Inflammatory macrophage treated with lipopolysaccharide for 1 hour (primary cell): Measurements from ENCODE around the gene SIGMAR1.
"Not testable (repeated sequence)": the region's sequence is repeated elsewhere in the genome, so short reads cannot be mapped to it uniquely, and the experiment has no call there.

Experiments
- DNase-seq, 2 donors: peaks; one replicate each; pipeline ENCODE4 v3.0.0-alpha.2; 2020 to 2022

Gene SIGMAR1

DNA sequence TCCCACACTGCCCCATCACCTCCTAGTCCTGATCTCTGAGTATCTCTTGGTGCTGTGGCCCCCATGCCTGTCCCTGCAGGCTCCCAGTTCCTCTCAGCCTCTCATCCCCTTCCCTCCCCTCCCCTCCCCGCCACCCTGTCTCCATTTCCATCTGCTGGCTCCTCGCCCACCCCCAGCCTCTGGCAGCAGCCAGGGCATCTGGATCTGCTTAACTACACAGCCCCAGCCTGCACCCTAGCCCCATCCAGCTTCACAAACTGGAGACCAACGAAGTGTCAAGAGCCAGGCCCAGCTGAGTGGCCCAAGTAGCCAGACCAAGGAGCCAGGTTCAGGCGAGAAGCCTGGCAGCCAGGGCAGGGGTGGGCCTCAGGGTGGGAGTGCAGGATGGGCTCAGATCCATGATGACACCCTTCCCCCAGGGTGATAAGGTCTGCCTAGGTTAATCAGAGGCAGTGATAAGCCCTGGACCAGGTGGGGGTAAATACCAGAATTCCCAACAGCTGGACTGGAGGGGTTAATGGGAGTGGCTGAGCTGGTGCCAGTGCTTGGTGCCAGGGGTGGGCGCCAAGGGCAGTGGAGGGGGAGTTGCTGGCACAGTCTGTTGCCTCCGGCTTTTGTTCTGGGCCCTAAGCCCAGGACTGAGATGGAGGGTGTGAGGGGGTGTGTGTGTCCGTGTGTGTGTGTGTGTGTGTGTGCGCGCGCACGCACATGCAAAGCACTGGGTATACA is 16.9 kb upstream of the SIGMAR1 start:
- DNase-seq = no peak

DNA sequence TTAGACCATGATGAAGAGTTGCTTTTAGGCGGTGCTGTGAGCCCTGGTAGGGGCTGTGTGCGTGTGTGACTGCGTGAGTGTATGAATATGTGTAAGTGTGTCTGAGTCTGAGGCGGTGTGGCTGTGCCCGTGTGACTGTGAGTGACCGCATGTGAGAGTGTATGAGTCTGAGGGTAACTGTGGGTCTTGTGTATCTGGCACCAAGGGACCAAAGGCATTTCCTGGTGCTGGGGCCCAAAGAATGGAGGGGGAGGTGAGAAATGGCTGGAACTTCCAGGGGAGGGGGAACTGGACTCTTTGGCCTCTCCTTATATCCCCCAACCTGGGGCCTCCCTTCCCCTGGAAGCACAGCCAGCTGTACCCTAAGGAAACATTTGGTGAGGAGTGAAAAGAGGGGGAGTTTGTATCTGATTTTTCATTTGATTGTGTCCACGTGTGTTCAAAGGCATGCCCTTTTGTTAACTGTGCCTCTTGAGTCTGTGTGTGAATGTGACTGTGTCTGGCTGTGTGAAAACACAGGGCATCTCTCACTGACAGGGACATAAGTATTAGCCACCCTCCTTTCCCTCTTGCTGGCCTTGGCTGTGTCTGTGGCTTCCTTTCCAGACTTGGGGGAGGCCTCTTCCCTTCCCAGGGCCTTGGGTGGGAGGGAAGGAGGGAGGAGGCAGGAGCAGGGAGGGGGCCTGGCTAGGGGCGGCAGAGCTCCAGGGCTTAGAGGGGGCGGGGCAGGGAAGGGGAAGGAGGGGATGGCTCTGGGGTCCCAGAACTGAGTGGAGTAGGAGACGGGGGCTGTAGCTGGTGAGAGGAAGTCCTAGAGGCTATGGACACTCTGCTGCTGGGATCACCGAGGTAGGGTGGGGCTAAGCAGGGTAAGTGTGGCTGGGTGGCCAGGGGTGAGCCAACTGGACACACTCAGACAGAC is 15.8 kb upstream of the SIGMAR1 start:
- DNase-seq = no peak

DNA sequence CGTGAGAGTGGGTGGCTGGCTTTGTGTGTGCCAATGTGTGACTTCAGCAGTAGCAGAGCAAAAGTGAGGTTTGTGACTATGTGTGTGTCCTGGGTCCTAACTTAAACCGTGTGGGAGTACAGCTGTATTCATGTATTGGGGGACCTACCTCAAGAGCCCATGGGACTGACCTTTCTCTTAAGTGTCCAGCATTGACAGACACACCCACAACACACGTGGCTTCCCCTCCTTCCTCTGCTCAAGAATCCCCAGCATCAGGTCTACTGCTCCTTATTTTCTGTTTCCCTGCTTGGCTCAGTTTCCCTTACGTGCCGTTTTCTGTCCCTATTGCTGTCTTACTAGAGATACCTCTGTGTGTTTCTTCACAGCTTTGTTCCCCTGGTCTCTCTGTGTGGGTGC is 15.0 kb upstream of the SIGMAR1 start:
- no peak for DNase-seq

DNA sequence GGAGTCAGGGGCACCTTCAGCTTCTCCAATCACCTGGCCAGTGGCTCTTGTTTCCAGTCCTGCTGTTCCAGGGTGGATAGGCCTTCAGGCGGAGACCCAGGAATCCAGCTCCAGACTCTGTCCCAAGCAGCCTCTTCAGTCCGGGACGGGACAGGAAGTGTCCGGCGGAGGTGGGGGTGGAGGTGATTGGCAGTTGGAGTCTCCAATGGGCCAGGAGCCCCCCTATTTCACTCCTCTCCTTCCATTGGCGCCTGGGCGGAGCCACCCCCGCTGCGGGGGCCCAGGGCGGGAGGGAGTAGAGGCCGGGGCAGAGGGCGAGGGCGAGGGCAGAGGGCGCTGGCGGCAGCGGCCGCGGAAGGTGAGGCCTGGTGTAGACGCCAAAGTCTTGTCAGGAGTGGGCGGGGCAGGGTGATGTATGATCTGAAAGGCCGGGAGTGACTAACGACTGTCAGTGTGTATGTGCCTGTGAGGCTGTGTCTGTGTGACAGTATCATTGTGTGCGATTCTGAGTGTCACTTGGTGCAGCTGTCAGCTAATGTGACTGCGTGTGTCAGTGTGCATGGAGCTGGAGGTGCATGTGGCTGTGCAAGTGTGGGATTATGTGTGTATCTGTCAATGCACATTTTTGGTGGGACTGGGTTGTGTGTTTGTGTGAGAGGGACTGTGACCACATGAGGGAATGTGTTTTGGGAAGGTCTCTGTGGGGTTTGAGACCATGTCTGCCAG is 14.5 kb upstream of the SIGMAR1 start, which contains the start of gene IL11RA:
IL11RA (plus strand) TSS at position 310 of the 726 bp plus-strand sequence. CDS start 3,033 bp downstream, outside the sequence.
- DNase-seq = peak; percentile 54 to 71

DNA sequence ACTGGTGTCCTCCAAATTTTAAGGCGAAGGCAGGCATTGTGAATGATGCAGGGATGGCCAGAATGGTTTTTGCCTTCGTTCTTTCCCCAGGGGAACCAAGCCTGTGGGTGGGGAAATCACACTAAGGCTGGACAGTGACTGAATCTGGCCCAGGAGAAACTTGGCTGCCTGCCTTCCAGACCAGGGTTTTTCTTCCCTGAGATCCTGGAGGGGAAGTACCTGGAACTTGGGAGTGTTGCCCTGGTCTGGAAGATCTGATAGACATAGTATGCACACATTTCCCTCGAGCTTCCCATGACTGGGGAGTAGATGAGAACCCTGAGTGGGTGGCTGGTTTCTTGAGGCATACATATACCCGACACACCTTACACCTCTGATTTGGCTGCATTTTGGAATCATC is 13.7 kb upstream of the SIGMAR1 start:
- peak; percentile 14 to 66 for DNase-seq

DNA sequence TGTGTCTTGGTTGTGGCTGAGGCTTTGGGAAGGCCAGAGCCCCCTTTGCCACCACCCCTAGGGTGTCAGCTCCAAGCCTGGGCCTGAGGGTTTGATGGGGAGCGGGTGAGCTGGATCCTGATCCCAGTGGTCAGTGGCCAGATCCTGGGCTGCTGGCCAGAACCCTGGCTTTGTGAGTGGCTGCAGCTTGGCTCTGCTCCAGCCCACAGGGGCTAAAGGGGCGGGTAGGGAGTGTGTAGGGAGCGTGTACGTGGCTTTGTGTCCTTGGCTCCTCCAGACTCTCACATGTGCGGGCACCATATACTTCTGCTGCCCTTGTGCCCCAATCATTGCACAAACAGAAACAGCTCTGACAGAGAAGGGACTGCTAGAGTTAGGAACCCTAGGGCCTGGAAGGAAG is 13.2 kb upstream of the SIGMAR1 start:
- no peak for DNase-seq

DNA sequence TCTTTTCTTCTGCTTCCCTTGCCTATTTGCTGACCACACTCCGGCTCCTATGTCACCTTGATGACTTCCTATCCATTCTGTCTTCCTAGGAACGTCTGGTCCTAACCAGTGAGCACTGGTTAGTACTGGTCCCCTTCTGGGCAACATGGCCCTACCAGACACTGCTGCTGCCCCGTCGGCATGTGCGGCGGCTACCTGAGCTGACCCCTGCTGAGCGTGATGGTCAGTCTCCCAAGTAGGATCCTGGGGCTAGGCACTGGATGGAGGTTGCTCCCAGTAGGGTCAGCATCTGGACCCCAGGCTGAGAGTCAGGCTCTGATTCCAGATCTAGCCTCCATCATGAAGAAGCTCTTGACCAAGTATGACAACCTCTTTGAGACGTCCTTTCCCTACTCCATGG is 11.1 kb upstream of the SIGMAR1 start:
- no peak for DNase-seq

DNA sequence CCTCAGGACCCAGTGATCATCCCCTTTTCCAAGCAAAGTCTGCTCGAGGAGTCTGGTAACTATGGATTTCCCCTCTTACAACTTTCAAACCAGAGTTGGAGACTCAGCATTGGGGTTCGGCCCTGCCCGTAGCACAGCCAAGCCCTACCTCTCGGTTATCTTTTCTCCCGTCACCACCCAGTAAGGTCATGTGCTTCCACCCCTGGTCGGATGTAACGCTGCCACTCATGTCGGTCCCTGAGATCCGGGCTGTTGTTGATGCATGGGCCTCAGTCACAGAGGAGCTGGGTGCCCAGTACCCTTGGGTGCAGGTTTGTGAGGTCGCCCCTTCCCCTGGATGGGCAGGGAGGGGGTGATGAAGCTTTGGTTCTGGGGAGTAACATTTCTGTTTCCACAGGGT is 10.1 kb upstream of the SIGMAR1 start:
- DNase-seq = no peak

DNA sequence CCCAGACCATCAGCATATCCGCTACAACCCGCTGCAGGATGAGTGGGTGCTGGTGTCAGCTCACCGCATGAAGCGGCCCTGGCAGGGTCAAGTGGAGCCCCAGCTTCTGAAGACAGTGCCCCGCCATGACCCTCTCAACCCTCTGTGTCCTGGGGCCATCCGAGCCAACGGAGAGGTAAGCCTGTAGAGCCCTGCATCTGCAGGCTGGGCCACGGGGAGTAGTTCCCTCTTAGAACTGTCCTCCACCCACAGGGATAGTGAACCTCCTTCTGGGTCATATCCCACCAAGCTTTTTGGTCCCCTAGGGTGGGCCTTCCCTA is 9.5 kb upstream of the SIGMAR1 start:
- no peak for DNase-seq

DNA sequence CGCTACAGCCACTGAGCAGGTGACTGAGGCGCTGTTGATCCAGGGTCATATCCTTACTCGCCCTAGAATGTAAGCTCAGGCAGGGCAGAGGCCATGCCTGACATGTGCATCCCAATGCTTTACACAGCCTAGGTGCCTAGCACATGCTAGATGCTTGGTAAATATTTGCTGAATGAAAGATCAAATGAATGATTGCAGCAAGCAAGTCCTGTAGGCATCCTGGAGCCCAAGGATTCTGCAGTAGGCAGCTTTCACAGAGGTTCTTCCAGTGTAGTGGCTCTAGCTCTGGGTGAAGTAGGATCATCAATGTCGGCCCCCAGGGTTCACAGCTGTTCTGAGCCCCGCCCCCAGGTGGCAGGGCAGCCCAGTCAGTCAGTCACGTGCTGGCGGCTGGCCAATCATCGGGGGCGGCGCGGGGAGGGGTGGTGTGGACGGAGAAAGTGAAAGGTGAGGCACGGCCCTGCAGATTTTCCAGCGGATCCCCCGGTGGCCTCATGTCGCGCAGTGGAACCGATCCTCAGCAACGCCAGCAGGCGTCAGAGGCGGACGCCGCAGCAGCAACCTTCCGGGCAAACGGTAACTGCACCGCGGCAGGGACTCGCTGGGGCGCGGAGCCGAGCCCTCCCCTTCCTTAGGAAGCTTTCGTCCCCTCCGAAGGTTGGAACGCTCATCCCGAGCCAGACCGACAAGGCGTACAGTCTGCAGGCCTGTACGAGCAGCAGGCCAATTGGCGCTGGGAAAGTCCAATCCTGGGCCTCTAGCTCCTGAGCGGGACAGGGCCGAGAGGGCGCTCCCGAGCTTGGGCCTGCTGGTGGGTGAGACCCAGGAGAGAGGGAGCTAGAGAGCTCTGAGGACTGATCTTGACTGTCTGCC is 8.9 kb upstream of the SIGMAR1 start, which contains the start of gene GALT:
GALT (plus strand) TSS at position 465 of the 873 bp plus-strand sequence; CDS start at position 495, 30 bp downstream.
- DNase-seq = peak; percentile 85 to 92

DNA sequence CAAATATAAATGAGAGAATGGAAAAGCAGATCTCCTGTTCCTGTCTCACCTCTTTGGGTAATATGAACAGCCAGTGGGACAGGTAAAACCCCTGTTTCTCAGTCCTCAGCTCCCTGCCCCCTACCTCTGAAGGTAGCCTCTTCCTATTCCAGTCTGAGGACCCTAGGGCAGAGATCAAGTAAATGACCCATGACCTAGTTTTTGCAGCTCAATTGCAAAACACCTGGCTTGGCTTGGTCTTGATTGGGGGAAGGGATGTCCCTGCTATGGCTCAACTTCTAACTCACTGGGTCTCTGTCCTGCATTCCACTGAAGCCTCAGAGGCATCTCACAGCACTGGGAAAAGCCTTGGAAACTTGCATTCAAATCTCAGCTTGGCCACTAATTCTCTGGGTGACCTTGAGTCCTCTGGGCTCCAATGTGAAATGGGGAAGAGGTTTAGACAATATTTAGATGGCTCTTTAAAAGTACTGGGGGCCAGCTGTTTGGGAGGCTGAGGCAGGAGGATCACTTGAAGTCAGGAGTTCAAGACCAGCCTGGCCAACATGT is 7.3 kb upstream of the SIGMAR1 start:
- no peak for DNase-seq

DNA sequence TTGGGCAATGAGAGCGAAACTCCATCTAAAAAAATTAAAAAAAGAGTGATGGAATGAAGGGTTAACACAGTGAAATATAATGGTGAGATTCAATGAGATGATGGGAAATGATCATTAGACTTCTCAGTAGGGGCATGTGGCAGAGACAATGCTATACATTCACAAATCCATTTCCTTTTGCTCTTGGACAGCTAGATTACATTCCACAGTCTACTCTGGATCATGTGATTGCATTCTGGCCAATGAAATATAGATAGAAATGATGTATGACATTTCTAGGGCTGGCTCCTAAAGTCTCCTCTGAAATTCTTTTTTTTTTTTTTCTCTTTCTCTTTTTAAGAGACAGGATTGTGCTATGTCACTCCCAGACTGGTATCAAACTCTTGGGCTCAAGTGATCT is 5.1 kb upstream of the SIGMAR1 start:
- no peak for DNase-seq

DNA sequence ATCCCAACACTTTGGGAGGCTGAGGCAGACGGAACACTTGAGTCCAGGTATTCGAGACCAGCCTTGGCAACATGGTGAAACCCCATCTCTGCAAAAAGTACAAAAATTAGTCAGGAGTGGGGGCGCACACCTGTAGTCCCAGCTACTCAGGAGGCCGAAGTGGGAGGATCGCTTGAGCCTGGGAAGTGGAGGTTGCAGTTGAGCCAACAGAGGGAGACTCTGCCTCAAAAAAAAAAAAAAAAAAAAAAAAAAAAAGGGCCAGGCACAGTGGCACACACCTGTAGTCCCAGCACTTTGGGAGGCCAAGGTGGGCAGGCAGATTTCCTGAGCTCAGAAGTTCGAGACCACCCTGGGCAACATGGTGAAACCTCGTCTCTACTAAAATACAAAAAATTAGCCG is 1.7 kb upstream of the SIGMAR1 start:
- DNase-seq = not testable (repeated sequence)

DNA sequence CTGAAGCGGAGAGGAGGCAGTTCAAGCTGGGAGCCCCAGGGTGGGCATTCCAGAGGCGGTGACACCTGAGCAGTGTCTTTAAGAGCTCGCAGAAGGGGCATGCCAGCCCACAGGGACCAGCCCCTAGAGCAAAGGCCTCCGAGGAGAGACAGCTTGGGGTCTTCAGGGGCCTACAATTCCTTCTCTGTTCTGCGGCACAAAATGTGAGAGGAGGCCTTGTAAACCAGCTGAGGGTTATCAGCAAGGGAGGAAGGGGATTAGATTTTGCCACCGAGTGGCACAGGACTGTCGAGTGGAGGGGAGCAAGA is 505 bp upstream of the SIGMAR1 start:
- DNase-seq = no peak

DNA sequence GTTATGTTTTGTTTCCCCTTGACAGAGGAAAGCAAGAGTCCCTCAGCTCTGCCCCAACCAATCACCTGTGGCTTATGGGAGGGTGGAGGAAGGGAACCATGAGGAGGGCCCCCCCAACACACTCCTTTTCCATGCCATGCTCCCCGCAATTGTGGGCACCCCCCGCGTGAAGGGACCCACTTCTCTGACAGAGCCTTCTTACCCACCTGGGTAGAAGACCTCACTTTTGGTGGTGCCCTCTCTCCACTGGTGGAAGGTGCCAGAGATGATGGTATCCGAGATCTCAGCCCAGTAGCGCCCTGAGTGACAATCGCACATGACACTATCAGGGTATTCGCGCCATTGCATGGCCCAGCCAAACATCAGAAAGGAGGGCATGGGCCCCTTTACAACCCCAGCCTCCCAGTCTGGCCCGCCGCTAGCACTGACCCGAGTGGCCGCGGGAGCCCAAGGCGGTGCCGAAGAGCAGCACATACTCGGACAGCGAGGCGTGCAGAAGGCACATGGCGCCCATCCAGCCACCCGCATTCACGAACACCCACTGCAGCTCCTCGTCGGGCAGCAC is 714 bp downstream of the SIGMAR1 start:
- no peak for DNase-seq

DNA sequence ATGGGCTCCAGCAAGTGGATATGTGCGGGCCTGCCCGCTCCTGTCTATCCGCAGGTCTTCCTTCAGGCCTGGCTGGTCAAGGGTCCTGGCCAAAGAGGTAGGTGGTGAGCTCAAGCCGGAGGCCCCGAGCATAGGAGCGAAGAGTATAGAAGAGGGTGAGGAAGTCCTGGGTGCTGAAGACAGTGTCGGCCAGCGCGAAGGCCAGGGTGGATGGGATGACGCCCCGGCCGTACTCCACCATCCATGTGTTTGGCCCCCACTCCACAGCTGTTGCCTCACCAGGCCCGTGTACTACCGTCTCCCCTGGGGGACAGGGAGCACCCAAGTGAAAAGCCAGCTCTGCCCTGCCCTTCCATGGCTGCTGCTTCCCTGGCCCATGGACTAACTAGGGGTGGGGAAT is 2.0 kb downstream of the SIGMAR1 start:
- DNase-seq = no peak

DNA sequence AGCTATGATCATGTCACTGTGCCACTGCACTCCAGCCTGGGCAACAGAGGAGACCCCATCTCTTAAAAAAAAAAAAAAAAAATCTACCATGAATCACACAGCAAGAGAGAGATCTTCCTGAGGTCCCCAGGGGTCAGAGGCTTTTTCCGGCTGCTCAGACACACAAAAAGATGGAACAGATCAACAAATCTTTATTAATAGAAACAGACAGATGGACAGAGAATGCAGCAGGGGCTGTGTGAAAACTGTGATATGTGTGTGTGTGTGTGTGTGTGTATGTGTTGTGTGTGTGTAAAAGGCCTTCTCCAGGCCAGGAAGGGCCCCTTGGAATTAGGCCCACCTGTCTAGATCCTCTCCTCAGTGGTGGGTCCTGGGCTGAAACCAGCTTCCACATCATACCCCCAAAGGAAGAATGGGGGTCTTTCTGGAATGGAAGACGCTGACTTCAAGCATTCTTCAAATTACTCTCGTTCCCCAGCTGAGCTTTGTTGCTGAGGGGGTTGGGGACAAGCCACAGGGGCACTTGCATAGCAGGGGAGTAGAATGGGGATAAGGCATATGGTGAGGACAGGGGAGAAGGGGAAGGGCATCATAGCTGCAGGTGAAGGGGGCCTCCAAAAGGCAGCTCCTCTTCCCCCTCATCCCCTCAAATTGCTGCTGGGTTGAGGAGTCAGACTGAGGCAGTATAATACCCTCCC is 2.9 kb downstream of the SIGMAR1 start:
- no peak for DNase-seq

DNA sequence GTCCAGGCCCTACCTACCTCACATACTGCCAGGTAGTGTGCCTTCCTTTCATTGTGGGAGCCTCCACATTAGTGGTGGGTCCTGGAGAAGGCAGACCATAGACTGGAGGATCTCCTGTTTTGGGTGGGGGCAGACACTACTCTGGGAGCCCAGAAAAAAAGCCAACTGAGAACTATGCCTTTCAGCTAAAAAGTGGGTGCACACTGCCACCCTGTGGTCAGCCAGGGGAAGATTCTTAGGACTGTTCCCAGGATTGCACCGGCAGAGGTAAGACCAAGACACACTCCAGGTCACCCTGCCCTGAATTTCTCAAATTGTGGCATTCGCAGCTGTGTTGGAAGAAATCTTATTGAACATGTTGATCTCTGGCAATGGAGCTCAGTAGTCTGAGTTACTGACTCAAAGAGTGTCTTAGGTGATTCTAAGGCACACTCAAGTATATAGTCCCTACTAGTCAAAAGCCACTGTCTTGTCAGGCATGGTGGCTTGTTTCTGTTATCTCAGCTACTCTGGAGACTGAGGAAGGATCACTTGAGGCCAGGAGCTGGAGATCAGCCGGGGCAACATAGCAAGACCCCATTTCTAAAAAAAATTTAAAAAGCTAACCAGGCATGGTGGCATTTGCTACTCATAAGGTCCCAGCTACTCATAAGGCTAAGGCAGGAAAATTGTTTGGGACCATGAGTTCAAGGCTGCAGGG is 3.6 kb downstream of the SIGMAR1 start:
- peak; percentile 52 to 70 for DNase-seq

DNA sequence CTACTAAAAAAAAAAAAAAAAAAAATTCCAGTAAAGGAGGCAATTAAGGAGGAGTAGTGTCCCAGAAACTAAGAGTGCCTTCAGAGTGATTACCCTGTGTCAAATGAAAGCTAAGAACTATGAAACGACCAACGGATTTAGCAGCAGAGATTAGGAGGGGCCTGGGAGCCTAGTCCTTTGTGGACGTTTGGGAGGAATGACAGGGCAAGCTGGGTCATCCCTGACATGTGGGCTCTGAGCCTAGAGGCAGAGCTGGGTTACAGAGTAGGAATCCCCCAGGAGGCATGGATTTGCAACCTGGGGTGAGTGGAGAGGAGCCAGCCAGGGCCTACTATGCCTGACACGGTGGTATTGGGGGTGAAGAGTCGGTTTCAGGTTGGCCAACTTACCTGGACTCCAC is 4.4 kb downstream of the SIGMAR1 start:
- DNase-seq = no peak

DNA sequence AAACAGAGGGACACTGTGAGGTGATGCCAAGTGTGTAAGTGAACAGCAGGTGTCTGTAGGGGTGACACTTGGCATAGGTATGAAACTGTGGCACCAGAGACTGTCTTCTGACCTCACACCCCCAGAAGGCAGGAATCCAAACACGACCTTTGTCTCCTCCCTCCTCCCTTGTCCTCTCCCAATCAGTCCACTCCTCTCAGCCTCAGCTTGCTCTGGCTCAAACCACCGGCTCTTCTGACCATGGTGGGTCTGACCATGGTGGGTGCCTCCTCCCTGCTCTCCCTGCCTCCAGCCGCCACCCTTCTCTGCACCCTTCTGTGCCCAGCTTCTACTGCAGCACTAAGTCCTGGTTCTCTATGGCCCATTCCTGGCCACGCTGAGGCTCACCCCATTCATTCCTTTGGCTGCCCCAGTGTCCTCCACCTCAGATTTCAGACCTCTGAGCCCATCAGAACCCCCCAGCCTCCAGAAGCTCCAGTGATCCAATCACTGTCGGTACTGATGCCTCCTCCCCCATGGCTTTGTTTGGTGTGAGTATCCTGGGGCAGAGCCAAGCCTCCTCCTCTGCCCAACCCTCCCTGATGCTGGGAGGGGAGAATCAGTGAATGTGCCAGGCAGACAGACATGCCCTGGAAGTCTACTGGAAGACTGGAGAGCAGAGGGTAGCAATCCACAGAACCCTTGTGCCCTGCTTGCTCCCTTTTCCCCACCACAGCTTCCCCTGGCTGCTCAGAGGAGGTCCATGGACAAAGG is 7.0 kb downstream of the SIGMAR1 start:
- DNase-seq = no peak
